Gastroesophageal sphincter (tissue), 4 donors: Measurements from ENCODE around the gene NOL9. TPM values are rescaled to one million over a fixed set of nuclear protein-coding genes. Genes with fewer than 3 reads are reported as not detected.

Experiments
- ATAC-seq: fragments of 150-250 bp; one replicate; pipeline ENCODE4 v1.9.1; 2016; ENCODE audit warnings: mild to moderate bottlenecking, moderate library complexity
- H3K27ac ChIP-seq, 4 donors: fragments of 200-600 bp; sonication (generic) in 3 of 4; 1 replicate in 3 of 4; 2 replicates in 1 of 4; pipeline ENCODE4 v1.5.1; 2016 to 2019
- H3K27me3 ChIP-seq: fragments of 200-600 bp; sonication (generic); one replicate; pipeline ENCODE4 v1.5.1; 2019
- H3K36me3 ChIP-seq, 2 donors: fragments of 200-600 bp; sonication (generic); one replicate each; pipeline ENCODE4 v1.5.1; 2019; ENCODE audit warnings: control low read depth in 1 of 2
- H3K4me1 ChIP-seq, 3 donors: fragments of 200-600 bp; sonication (generic); 1 replicate in 2 of 3; 2 replicates in 1 of 3; pipeline ENCODE4 v1.5.1; 2016 to 2019; ENCODE audit warnings: control low read depth in 2 of 3
- H3K4me3 ChIP-seq, 2 donors: fragments of 200-600 bp; sonication (generic); one replicate each; pipeline ENCODE4 v1.5.1; 2019; ENCODE audit warnings: mild to moderate bottlenecking in 1 of 2, moderate library complexity in 1 of 2
- H3K9me3 ChIP-seq, 3 donors: fragments of 200-600 bp; sonication (generic); one replicate each; pipeline ENCODE4 v1.5.1; 2017 to 2019; ENCODE audit warnings: control low read depth in 2 of 3
- CTCF ChIP-seq, 4 experiments: fragments of 200-600 bp in 2 of 4; fragments of 450-650 bp in 2 of 4; sonication (generic) in 1 of 4; IDR thresholded peaks; one replicate each; pipeline ENCODE4 v1.5.1; 2017 to 2019; ENCODE audit warnings: antibody characterized with exemption in 4 of 4, mild to moderate bottlenecking in 2 of 4, moderate library complexity in 2 of 4
- EP300 ChIP-seq: sonication (generic); formaldehyde crosslinking; IDR thresholded peaks from one replicate; pipeline ENCODE4 v1.6.1; 2017; ENCODE audit warnings: antibody characterized with exemption, mild to moderate bottlenecking
- POLR2A ChIP-seq, 2 donors: fragments of 450-650 bp; IDR thresholded peaks; one replicate each; pipeline ENCODE4 v1.6.1; 2017; ENCODE audit warnings: antibody characterized with exemption in 2 of 2, mild to moderate bottlenecking in 2 of 2, moderate library complexity in 1 of 2
- POLR2AphosphoS5 ChIP-seq: sonication (generic); formaldehyde crosslinking; IDR thresholded peaks from one replicate; pipeline ENCODE4 v1.6.1; 2017; ENCODE audit warnings: antibody characterized with exemption
- WGBS, 2 donors: methylation state at CpG; one replicate each; pipeline ENCODE4 v1.1.5; 2018; ENCODE audit warnings: low coverage in 1 of 2; 5-methylcytosine and 5-hydroxymethylcytosine counted together
- total RNA-seq, 4 donors: library from RNA; depleted of rRNA; stranded (reverse); fragments of >200 nt; gene quantifications; one replicate each; pipeline ENCODE4 v1.1.0, GENCODE V29; 2016

NOL9 gene
- total RNA-seq, 4 donors from 2014 or later, result 21.2 to 32.2 (median 25.7) TPM

- no peak for TF ChIP-seq POLR2A (IDR thresholded peaks at IDR 0.05)
- peak overlapping the region in 3 of 4 donors; percentile 77 to 83 (median 82) for H3K27ac ChIP-seq
- 38% methylated on average over 4 to 5 of the region's 6 CpGs for WGBS, 2 donors
- H3K4me1 ChIP-seq, result peaks cover 0 to 48% (median 19%) of the 10 kb centered on the region in 3 donors
- ATAC-seq, result no peak
- no peaks in the 10 kb centered on the region for H3K9me3 ChIP-seq
- H3K36me3 ChIP-seq, result no peaks in the 10 kb centered on the region
- H3K4me3 ChIP-seq, result peak overlapping the region; percentile 39 to 70
- H3K27me3 ChIP-seq, result peaks cover 16% of the 10 kb centered on the region
These were observed 63.2 kb downstream of the NOL9 start for GRCh38 chr1:6491081-6491449.

- TF ChIP-seq CTCF (IDR thresholded peaks at IDR 0.05) (peak in 2 of 4 experiments; percentile 1 to 6), EP300 (no peak)
- peak; percentile 72 for ATAC-seq
- Histone ChIP-seq H3K27ac (peak overlapping the region in 3 of 4 donors; percentile 77 to 83 (median 82)), H3K36me3 (no peaks in the 10 kb centered on the region), H3K4me3 (peak overlapping the region; percentile 39 to 70), H3K9me3 (no peaks in the 10 kb centered on the region), H3K27me3 (peaks cover 23% of the 10 kb centered on the region), H3K4me1 (peaks cover 0 to 52% (median 25%) of the 10 kb centered on the region in 3 donors)
- WGBS, 2 donors, result 13% methylated on average over 9 of the region's 70 CpGs; no CpG with 5 or more reads in 1 of the 2 donors
These were observed 63.9 kb downstream of the NOL9 start for GRCh38 chr1:6490181-6491080.

GRCh38 chr1:6489799-6490180 lies 64.5 kb downstream of the NOL9 start:
- ATAC-seq, result peak; percentile 70
- Histone ChIP-seq H3K9me3 (no peaks in the 10 kb centered on the region), H3K27me3 (peaks cover 29% of the 10 kb centered on the region), H3K27ac (peak overlapping the region in 1 of 4 donors; percentile 83), H3K36me3 (no peaks in the 10 kb centered on the region), H3K4me1 (peaks cover 0 to 58% (median 27%) of the 10 kb centered on the region in 3 donors), H3K4me3 (peak overlapping the region; percentile 39 to 70)
- peak in 3 of 4 experiments; percentile 56 to 93 (median 70) for TF ChIP-seq CTCF (IDR thresholded peaks at IDR 0.05)
- TF ChIP-seq POLR2A (IDR thresholded peaks at IDR 0.05), result no peak
- TF ChIP-seq EP300, result no peak
- no peak for TF ChIP-seq POLR2AphosphoS5
- WGBS, 2 donors, result no CpG with 5 or more reads among the region's 21 CpGs

- TF ChIP-seq EP300 (no peak), POLR2AphosphoS5 (no peak), CTCF (IDR thresholded peaks at IDR 0.05) (no peak), POLR2A (IDR thresholded peaks at IDR 0.05) (no peak)
- WGBS, 2 donors, result no CpG with 5 or more reads among the region's 9 CpGs
- Histone ChIP-seq H3K9me3 (no peaks in the 10 kb centered on the region), H3K27ac (no peak overlapping the region), H3K4me1 (peaks cover 0 to 62% (median 27%) of the 10 kb centered on the region in 3 donors), H3K27me3 (peaks cover 33% of the 10 kb centered on the region), H3K4me3 (no peak overlapping the region), H3K36me3 (no peaks in the 10 kb centered on the region)
- no peak for ATAC-seq
These were observed 64.9 kb downstream of the NOL9 start for GRCh38 chr1:6489383-6489765.

- 75% methylated on average over 1 of the region's 13 CpGs; no CpG with 5 or more reads in 1 of the 2 donors for WGBS, 2 donors
- ATAC-seq, result no peak
These were observed 65.5 kb downstream of the NOL9 start for GRCh38 chr1:6488602-6489382.

More at GRCh38 chr1:6488602-6489382, 65.5 kb downstream of the NOL9 start:
- Histone ChIP-seq H3K27me3 (peaks cover 33% of the 10 kb centered on the region), H3K9me3 (no peaks in the 10 kb centered on the region), H3K36me3 (no peaks in the 10 kb centered on the region), H3K27ac (no peak overlapping the region), H3K4me3 (no peak overlapping the region), H3K4me1 (peaks cover 0 to 64% (median 27%) of the 10 kb centered on the region in 3 donors)
- no peak for TF ChIP-seq POLR2AphosphoS5
- no peak for TF ChIP-seq CTCF (IDR thresholded peaks at IDR 0.05)
- TF ChIP-seq EP300, result no peak
- TF ChIP-seq POLR2A (IDR thresholded peaks at IDR 0.05), result no peak
